PFSK-1 (cell line): ENCODE measurements around the gene ABCG1.

Source experiments
- SIN3A ChIP-seq: IDR thresholded peaks from 2 replicates; pipeline ENCODE4 v1.6.1; 2012; ENCODE audit warnings: mild to moderate bottlenecking, low read length, moderate library complexity, borderline replicate concordance; ENCODE audit not compliant: insufficient read depth
- TAF1 ChIP-seq: IDR thresholded peaks from 2 replicates; pipeline ENCODE4 v1.6.1; 2012; ENCODE audit warnings: low read length, control low read depth, borderline replicate concordance; ENCODE audit not compliant: insufficient read depth
- TF ChIP-seq, protein P1 (sequence below), 2 experiments: IDR thresholded peaks; 2 replicates each; pipeline versions ENCODE4 v1.6.1 to v1.8.0; 2011 to 2012; ENCODE audit warnings: low read depth in 2 of 2, low read length in 2 of 2, control low read depth in 1 of 2, inconsistent platforms in 1 of 2, mild to moderate bottlenecking in 1 of 2, moderate library complexity in 1 of 2; ENCODE audit not compliant: insufficient read depth in 1 of 2

DNA sequence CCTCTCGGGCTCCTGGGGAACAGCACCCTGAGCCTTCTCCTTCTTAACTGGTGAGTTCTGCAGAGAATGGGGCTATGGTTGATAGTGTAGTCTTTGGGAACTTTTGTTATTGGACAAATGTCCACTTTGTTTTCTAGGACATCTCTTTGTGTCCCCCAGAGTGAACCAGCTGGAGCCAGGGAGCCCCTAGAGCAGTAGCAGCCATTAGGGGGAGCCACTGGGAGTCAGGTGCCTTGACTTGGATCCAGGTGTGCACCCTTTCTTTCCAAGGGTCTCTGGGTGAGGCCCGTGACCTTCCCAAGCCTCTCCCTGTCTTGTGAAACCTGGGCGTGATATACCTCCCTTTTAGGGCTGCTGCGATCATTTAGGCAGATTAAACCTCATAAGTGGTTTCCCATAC is 36.9 kb downstream of the ABCG1 start:
- TF ChIP-seq TAF1 (no peak), SIN3A (no peak)
- TF ChIP-seq, protein P1, sequence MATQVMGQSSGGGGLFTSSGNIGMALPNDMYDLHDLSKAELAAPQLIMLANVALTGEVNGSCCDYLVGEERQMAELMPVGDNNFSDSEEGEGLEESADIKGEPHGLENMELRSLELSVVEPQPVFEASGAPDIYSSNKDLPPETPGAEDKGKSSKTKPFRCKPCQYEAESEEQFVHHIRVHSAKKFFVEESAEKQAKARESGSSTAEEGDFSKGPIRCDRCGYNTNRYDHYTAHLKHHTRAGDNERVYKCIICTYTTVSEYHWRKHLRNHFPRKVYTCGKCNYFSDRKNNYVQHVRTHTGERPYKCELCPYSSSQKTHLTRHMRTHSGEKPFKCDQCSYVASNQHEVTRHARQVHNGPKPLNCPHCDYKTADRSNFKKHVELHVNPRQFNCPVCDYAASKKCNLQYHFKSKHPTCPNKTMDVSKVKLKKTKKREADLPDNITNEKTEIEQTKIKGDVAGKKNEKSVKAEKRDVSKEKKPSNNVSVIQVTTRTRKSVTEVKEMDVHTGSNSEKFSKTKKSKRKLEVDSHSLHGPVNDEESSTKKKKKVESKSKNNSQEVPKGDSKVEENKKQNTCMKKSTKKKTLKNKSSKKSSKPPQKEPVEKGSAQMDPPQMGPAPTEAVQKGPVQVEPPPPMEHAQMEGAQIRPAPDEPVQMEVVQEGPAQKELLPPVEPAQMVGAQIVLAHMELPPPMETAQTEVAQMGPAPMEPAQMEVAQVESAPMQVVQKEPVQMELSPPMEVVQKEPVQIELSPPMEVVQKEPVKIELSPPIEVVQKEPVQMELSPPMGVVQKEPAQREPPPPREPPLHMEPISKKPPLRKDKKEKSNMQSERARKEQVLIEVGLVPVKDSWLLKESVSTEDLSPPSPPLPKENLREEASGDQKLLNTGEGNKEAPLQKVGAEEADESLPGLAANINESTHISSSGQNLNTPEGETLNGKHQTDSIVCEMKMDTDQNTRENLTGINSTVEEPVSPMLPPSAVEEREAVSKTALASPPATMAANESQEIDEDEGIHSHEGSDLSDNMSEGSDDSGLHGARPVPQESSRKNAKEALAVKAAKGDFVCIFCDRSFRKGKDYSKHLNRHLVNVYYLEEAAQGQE (IDR thresholded peaks at IDR 0.05; ENCODE audit: insufficient read depth in 1 of 2, low read depth in 2 of 2, low read length in 2 of 2), result no peak
